ENCODE results near the gene SCFD2. TPM values are rescaled to one million over a fixed set of nuclear protein-coding genes. Genes with fewer than 3 reads are reported as not detected.

SCFD2 gene
- total RNA-seq, 2 experiments from 2014 or later: 25.1 to 27.2 TPM

- peaks cover 22% of the 10 kb centered on the region for H3K27me3 Mint-ChIP-seq (ENCODE audit: low read depth)
- H3K4me3 Mint-ChIP-seq: no peak overlapping the region
- no peak overlapping the region for H3K27ac Mint-ChIP-seq
- H3K9me3 Mint-ChIP-seq (ENCODE audit: insufficient read depth): no peaks in the 10 kb centered on the region
- no peak for ATAC-seq
- no peaks in the 10 kb centered on the region for H3K36me3 Mint-ChIP-seq (ENCODE audit: low read depth)
- ChIA-PET CTCF (no interaction called here), POLR2A (interaction anchor here (0.8 kb wide), 1 partner anchor 152 kb away, joined by 3 read pairs; no protein-coding TSS in a partner anchor)
- peaks cover 6% of the 10 kb centered on the region for H3K4me1 Mint-ChIP-seq (ENCODE audit: low read depth)
- DNase-seq: no peak
These were observed 500.6 kb downstream of the SCFD2 start for GRCh38 chr4:52865300-52865699.

- CTCF ChIA-PET: no interaction called here
- H3K4me3 Mint-ChIP-seq: no peak overlapping the region
These were observed 501.1 kb downstream of the SCFD2 start for GRCh38 chr4:52864793-52865192.

GRCh38 chr4:52863324-52863723 is 502.5 kb downstream of the SCFD2 start:
- DNase-seq (no peak), ATAC-seq (no peak)
- ChIA-PET CTCF (no interaction called here), POLR2A (no interaction called here)
- peaks cover 6% of the 10 kb centered on the region for H3K4me1 Mint-ChIP-seq (ENCODE audit: low read depth)
- no peaks in the 10 kb centered on the region for H3K36me3 Mint-ChIP-seq (ENCODE audit: low read depth)
- H3K27ac Mint-ChIP-seq: no peak overlapping the region
- H3K9me3 Mint-ChIP-seq (ENCODE audit: insufficient read depth): no peaks in the 10 kb centered on the region
- peaks cover 33% of the 10 kb centered on the region for H3K27me3 Mint-ChIP-seq (ENCODE audit: low read depth)
- peak overlapping the region; percentile 27 for H3K4me3 Mint-ChIP-seq

More at GRCh38 chr4:52864793-52865192, 501.1 kb downstream of the SCFD2 start:
- H3K36me3 Mint-ChIP-seq (ENCODE audit: low read depth): no peaks in the 10 kb centered on the region
- H3K27me3 Mint-ChIP-seq (ENCODE audit: low read depth): peaks cover 27% of the 10 kb centered on the region
- H3K4me1 Mint-ChIP-seq (ENCODE audit: low read depth): peaks cover 6% of the 10 kb centered on the region
- POLR2A ChIA-PET: interaction anchor here (0.8 kb wide), 1 partner anchor 152 kb away, joined by 3 read pairs; no protein-coding TSS in a partner anchor
- H3K9me3 Mint-ChIP-seq (ENCODE audit: insufficient read depth): no peaks in the 10 kb centered on the region
- ATAC-seq: no peak
- DNase-seq: no peak
- no peak overlapping the region for H3K27ac Mint-ChIP-seq

- CTCF ChIA-PET: no interaction called here
- POLR2A ChIA-PET: no interaction called here
These were observed 503.2 kb downstream of the SCFD2 start for GRCh38 chr4:52862639-52863161.

GRCh38 chr4:52861879-52862616 is 503.8 kb downstream of the SCFD2 start, which contains the start of gene RASL11B:
RASL11B (plus strand) TSS chr4:52862317; CDS start chr4:52862508, 191 bp downstream.
- Mint-ChIP-seq H3K36me3 (ENCODE audit: low read depth) (no peaks in the 10 kb centered on the region), H3K27ac (peak within 1 kb of the TSS; percentile 13), H3K4me1 (ENCODE audit: low read depth) (peaks cover 9% of the 10 kb centered on the region), H3K27me3 (ENCODE audit: low read depth) (peaks cover 37% of the 10 kb centered on the region), H3K9me3 (ENCODE audit: insufficient read depth) (peaks cover 5% of the 10 kb centered on the region), H3K4me3 (peak within 1 kb of the TSS; percentile 74)
- ChIA-PET POLR2A (no interaction called here), CTCF (no interaction called here)
- peak; percentile 85 for DNase-seq
- ATAC-seq: peak; percentile 99

More at GRCh38 chr4:52862639-52863161, 503.2 kb downstream of the SCFD2 start:
- peak overlapping the region; percentile 74 for H3K4me3 Mint-ChIP-seq
- DNase-seq (no peak), ATAC-seq (no peak)
- peaks cover 6% of the 10 kb centered on the region for H3K4me1 Mint-ChIP-seq (ENCODE audit: low read depth)
- H3K27ac Mint-ChIP-seq: no peak overlapping the region
- H3K9me3 Mint-ChIP-seq (ENCODE audit: insufficient read depth): peaks cover 5% of the 10 kb centered on the region
- H3K27me3 Mint-ChIP-seq (ENCODE audit: low read depth): peaks cover 37% of the 10 kb centered on the region
- H3K36me3 Mint-ChIP-seq (ENCODE audit: low read depth): no peaks in the 10 kb centered on the region

- H3K9me3 Mint-ChIP-seq (ENCODE audit: insufficient read depth): peaks cover 5% of the 10 kb centered on the region
- H3K36me3 Mint-ChIP-seq (ENCODE audit: low read depth): no peaks in the 10 kb centered on the region
- ChIA-PET POLR2A (no interaction called here), CTCF (no interaction called here)
- no peak for DNase-seq
- H3K4me1 Mint-ChIP-seq (ENCODE audit: low read depth): peaks cover 15% of the 10 kb centered on the region
- H3K27ac Mint-ChIP-seq: peak overlapping the region; percentile 13
- peak overlapping the region; percentile 74 for H3K4me3 Mint-ChIP-seq
- peaks cover 37% of the 10 kb centered on the region for H3K27me3 Mint-ChIP-seq (ENCODE audit: low read depth)
- no peak for ATAC-seq
These were observed 504.6 kb downstream of the SCFD2 start for GRCh38 chr4:52861171-52861823.

GRCh38 chr4:52860361-52860760 is 505.5 kb downstream of the SCFD2 start:
- Mint-ChIP-seq H3K4me1 (ENCODE audit: low read depth) (peaks cover 16% of the 10 kb centered on the region), H3K9me3 (ENCODE audit: insufficient read depth) (peaks cover 5% of the 10 kb centered on the region), H3K27ac (no peak overlapping the region), H3K4me3 (no peak overlapping the region), H3K36me3 (ENCODE audit: low read depth) (no peaks in the 10 kb centered on the region), H3K27me3 (ENCODE audit: low read depth) (peaks cover 39% of the 10 kb centered on the region)
- DNase-seq (no peak), ATAC-seq (no peak)
- ChIA-PET POLR2A (no interaction called here), CTCF (interaction anchor here (0.9 to 1.1 kb wide), 2 partner anchors 51 to 126 kb away, joined by 3 read pairs; no protein-coding TSS in a partner anchor)

GRCh38 chr4:52856801-52857200 is 509.1 kb downstream of the SCFD2 start:
- Mint-ChIP-seq H3K27me3 (ENCODE audit: low read depth) (peaks cover 30% of the 10 kb centered on the region), H3K36me3 (ENCODE audit: low read depth) (no peaks in the 10 kb centered on the region), H3K4me1 (ENCODE audit: low read depth) (peaks cover 16% of the 10 kb centered on the region), H3K9me3 (ENCODE audit: insufficient read depth) (peaks cover 5% of the 10 kb centered on the region), H3K27ac (no peak overlapping the region), H3K4me3 (no peak overlapping the region)
- POLR2A ChIA-PET: no interaction called here
- DNase-seq (peak; percentile 39), ATAC-seq (no peak)
- CTCF ChIA-PET: interaction anchor here (0.7 kb wide), 1 partner anchor 55 kb away, joined by 3 read pairs; no protein-coding TSS in a partner anchor

GRCh38 chr4:52853351-52853750 is 512.5 kb downstream of the SCFD2 start:
- H3K9me3 Mint-ChIP-seq (ENCODE audit: insufficient read depth): peaks cover 5% of the 10 kb centered on the region
- ATAC-seq: no peak
- DNase-seq: no peak
- no peak overlapping the region for H3K4me3 Mint-ChIP-seq
- peaks cover 12% of the 10 kb centered on the region for H3K27me3 Mint-ChIP-seq (ENCODE audit: low read depth)
- H3K4me1 Mint-ChIP-seq (ENCODE audit: low read depth): peaks cover 10% of the 10 kb centered on the region
- CTCF ChIA-PET: interaction anchor here (1.2 kb wide), 1 partner anchor 57 kb away, joined by 3 read pairs; no protein-coding TSS in a partner anchor
- POLR2A ChIA-PET: interaction anchor here (0.7 kb wide), 1 partner anchor 62 kb away, joined by 3 read pairs; no protein-coding TSS in a partner anchor
- H3K27ac Mint-ChIP-seq: no peak overlapping the region
- H3K36me3 Mint-ChIP-seq (ENCODE audit: low read depth): no peaks in the 10 kb centered on the region

- ChIA-PET CTCF (interaction anchor here (1.2 kb wide), 1 partner anchor 57 kb away, joined by 3 read pairs; no protein-coding TSS in a partner anchor), POLR2A (interaction anchor here (0.7 kb wide), 1 partner anchor 62 kb away, joined by 3 read pairs; no protein-coding TSS in a partner anchor)
- Mint-ChIP-seq H3K36me3 (ENCODE audit: low read depth) (no peaks in the 10 kb centered on the region), H3K9me3 (ENCODE audit: insufficient read depth) (peaks cover under 1% of the 10 kb centered on the region), H3K27me3 (ENCODE audit: low read depth) (peaks cover 9% of the 10 kb centered on the region), H3K27ac (no peak overlapping the region), H3K4me3 (no peak overlapping the region), H3K4me1 (ENCODE audit: low read depth) (peaks cover 10% of the 10 kb centered on the region)
- DNase-seq (no peak), ATAC-seq (no peak)
These were observed 513.1 kb downstream of the SCFD2 start for GRCh38 chr4:52852711-52853110.

- POLR2A ChIA-PET: no interaction called here
- H3K4me1 Mint-ChIP-seq (ENCODE audit: low read depth): peaks cover 7% of the 10 kb centered on the region
- H3K4me3 Mint-ChIP-seq: no peak overlapping the region
- H3K27me3 Mint-ChIP-seq (ENCODE audit: low read depth): peaks cover 9% of the 10 kb centered on the region
- CTCF ChIA-PET: interaction anchor here (1.2 kb wide), 1 partner anchor 58 kb away, joined by 3 read pairs; no protein-coding TSS in a partner anchor
- DNase-seq (no peak), ATAC-seq (no peak)
- H3K27ac Mint-ChIP-seq: no peak overlapping the region
- no peaks in the 10 kb centered on the region for H3K9me3 Mint-ChIP-seq (ENCODE audit: insufficient read depth)
- no peaks in the 10 kb centered on the region for H3K36me3 Mint-ChIP-seq (ENCODE audit: low read depth)
These were observed 513.8 kb downstream of the SCFD2 start for GRCh38 chr4:52852041-52852440.

Measured in activated CD8-positive, alpha-beta T cell treated with anti-CD3 and anti-CD28 coated beads, Interleukin-2, amount 10 ng/mL, durations not matched to agents 7 days and 5 days (primary cell).